Measurements from ENCODE around the gene RLN2. TPM values are rescaled to one million over a fixed set of nuclear protein-coding genes. Genes with fewer than 3 reads are reported as not detected.

The RLN2 gene
- total RNA-seq, 1 donor from 2014 or later = not detected

GRCh38 chr9:5310851-5311250 is 6.3 kb upstream of the RLN2 start:
- DNase-seq (ENCODE audit: extremely low spot score, unreplicated experiment) = no peak
- Mint-ChIP-seq H3K36me3 (ENCODE audit: unreplicated experiment) (peaks cover 3% of the 10 kb centered on the region), H3K4me3 (ENCODE audit: unreplicated experiment) (no peak overlapping the region), H3K27ac (ENCODE audit: unreplicated experiment) (no peak overlapping the region), H3K27me3 (ENCODE audit: unreplicated experiment) (peaks cover 58% of the 10 kb centered on the region), H3K9me3 (ENCODE audit: unreplicated experiment) (peaks cover 12% of the 10 kb centered on the region), H3K4me1 (ENCODE audit: unreplicated experiment) (no peaks in the 10 kb centered on the region)
- TF ChIP-seq CTCF (IDR thresholded peaks at IDR 0.05) = no peak

DNA sequence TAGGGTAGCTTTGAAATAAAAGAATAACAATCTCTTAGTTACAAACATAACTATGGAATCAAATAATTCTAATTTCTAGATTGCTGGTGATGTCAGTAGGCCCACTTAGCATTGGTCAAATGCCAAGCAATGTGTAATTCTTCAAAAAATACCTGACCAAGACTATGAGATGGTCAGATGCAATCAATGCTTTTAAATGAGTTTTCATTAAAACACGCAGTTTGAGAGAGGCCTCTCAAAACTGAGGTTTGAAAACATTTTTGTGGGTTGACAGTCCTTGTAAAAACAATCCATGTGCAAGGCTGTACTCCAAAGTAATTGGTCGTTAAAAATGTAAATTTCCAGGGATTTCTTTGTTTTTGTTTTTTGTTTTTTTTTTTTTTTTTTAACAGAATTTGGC is 1.2 kb upstream of the RLN2 start:
- no peak overlapping the region for H3K27ac Mint-ChIP-seq (ENCODE audit: unreplicated experiment)
- DNase-seq (ENCODE audit: extremely low spot score, unreplicated experiment) = no peak
- no peaks in the 10 kb centered on the region for H3K36me3 Mint-ChIP-seq (ENCODE audit: unreplicated experiment)
- no peak for TF ChIP-seq CTCF (IDR thresholded peaks at IDR 0.05)
- H3K27me3 Mint-ChIP-seq (ENCODE audit: unreplicated experiment) = peaks cover 63% of the 10 kb centered on the region
- no peaks in the 10 kb centered on the region for H3K9me3 Mint-ChIP-seq (ENCODE audit: unreplicated experiment)
- no peaks in the 10 kb centered on the region for H3K4me1 Mint-ChIP-seq (ENCODE audit: unreplicated experiment)
- no peak overlapping the region for H3K4me3 Mint-ChIP-seq (ENCODE audit: unreplicated experiment)

DNA sequence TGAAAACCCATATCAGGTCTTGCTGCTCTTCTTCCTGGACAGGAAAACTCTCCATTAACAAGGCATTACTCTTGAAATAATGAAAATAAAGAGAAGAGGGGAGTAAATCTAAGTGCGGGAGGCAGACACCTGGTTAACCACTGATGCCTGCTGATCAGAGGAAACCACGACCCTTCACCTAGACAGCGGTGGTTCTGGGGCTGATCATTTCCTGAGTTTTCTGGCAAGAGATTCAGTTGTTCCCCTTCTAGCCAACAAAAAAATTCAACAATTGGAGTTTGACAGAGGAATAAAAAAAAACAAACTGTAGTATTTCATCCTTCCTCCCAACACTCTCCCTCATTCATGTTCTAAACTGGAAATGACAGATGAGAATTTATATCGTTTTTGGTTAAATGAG is 3.0 kb downstream of the RLN2 start:
- TF ChIP-seq CTCF (IDR thresholded peaks at IDR 0.05) = no peak
- Mint-ChIP-seq H3K4me1 (ENCODE audit: unreplicated experiment) (no peaks in the 10 kb centered on the region), H3K36me3 (ENCODE audit: unreplicated experiment) (no peaks in the 10 kb centered on the region), H3K27me3 (ENCODE audit: unreplicated experiment) (peaks cover 60% of the 10 kb centered on the region), H3K9me3 (ENCODE audit: unreplicated experiment) (peaks cover 4% of the 10 kb centered on the region), H3K4me3 (ENCODE audit: unreplicated experiment) (no peak overlapping the region), H3K27ac (ENCODE audit: unreplicated experiment) (no peak overlapping the region)
- DNase-seq (ENCODE audit: extremely low spot score, unreplicated experiment) = no peak

DNA sequence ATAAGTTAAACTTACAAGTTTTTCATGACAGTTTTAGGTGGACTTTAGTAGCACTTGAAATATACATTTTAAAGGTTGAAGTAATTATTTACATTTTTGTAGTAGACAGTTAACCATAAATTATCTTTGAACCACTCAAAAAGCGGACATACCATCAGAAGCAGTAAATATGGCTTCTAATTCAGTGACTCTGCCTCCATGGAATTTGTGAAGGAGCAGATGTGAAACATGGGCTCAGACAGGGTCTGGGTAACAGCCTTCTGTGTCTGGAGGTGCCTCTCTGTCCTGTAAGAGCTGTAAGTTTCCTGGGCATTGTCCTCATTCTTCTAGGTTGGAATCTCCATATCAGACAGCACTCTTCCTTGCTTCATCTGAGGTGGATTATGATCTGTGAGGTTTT is 12.4 kb downstream of the RLN2 start:
- TF ChIP-seq CTCF (IDR thresholded peaks at IDR 0.05) = no peak
- no peak for DNase-seq (ENCODE audit: extremely low spot score, unreplicated experiment)
- Mint-ChIP-seq H3K27me3 (ENCODE audit: unreplicated experiment) (peaks cover 68% of the 10 kb centered on the region), H3K27ac (ENCODE audit: unreplicated experiment) (no peak overlapping the region), H3K36me3 (ENCODE audit: unreplicated experiment) (peaks cover 2% of the 10 kb centered on the region), H3K4me3 (ENCODE audit: unreplicated experiment) (no peak overlapping the region), H3K9me3 (ENCODE audit: unreplicated experiment) (peaks cover 8% of the 10 kb centered on the region), H3K4me1 (ENCODE audit: unreplicated experiment) (no peaks in the 10 kb centered on the region)

- Mint-ChIP-seq H3K36me3 (ENCODE audit: unreplicated experiment) (no peaks in the 10 kb centered on the region), H3K27ac (ENCODE audit: unreplicated experiment) (no peak overlapping the region), H3K27me3 (ENCODE audit: unreplicated experiment) (peaks cover 43% of the 10 kb centered on the region), H3K4me3 (ENCODE audit: unreplicated experiment) (no peak overlapping the region), H3K4me1 (ENCODE audit: unreplicated experiment) (no peaks in the 10 kb centered on the region), H3K9me3 (ENCODE audit: unreplicated experiment) (peaks cover 3% of the 10 kb centered on the region)
- no peak for TF ChIP-seq CTCF (IDR thresholded peaks at IDR 0.05)
- DNase-seq (ENCODE audit: extremely low spot score, unreplicated experiment) = no peak
These were observed 15.9 kb downstream of the RLN2 start for GRCh38 chr9:5288591-5288990.

Measured in osteocyte (in vitro differentiated cells).